HCT116 (cell line): ENCODE measurements around the gene LYPD6. TPM values are rescaled to one million over a fixed set of nuclear protein-coding genes. Genes with fewer than 3 reads are reported as not detected.

Experiments used
- ATAC-seq: fragments of 200-7000 bp; cut with Tn5 transposase; 2 replicates; pipeline ENCODE4 v1.9.1; 2020; ENCODE audit warnings: mild to moderate bottlenecking, moderate library complexity
- BruUV-seq: library from RNA; stranded (reverse); fragments of 400-500 nt; replicated peaks from 2 replicates; lab custom pipeline; 2021; lab: Mats Ljungman, UMichigan
- CTCF ChIA-PET: fragments of 300-600 bp; sonication (Branson Sonifier 250); formaldehyde crosslinking; loops from one replicate; lab custom pipeline; 2021; ENCODE audit warnings: antibody characterized with exemption; lab: Charles Lee
- POLR2A ChIA-PET: fragments of 300-600, 350-600 bp; sonication (Branson Sonifier 250); formaldehyde crosslinking; loops from one replicate; lab custom pipeline; 2021; ENCODE audit warnings: antibody characterized with exemption; lab: Charles Lee
- RAD21 ChIA-PET, 2 experiments: fragments of 300-600 bp; sonication (Branson Sonifier 250); formaldehyde crosslinking; loops; one replicate each; lab custom pipeline; 2023; ENCODE audit warnings: low total read pairs in 2 of 2; ENCODE audit not compliant: uncharacterized antibody in 2 of 2, unreplicated experiment in 2 of 2, low non-redundant PET in 1 of 2; lab: Charles Lee
- DNase-seq: peaks from one replicate; pipeline ENCODE4 v3.0.0-alpha.2; 2010; ENCODE audit warnings: low read depth, low spot score
- H2AFZ ChIP-seq: fragments of 200-600 bp; shearing (Covaris generic), sonication (generic); 2 replicates; pipeline ENCODE4 v1.6.1; 2017; ENCODE audit warnings: low read depth, mixed run types, mixed read lengths, antibody characterized with exemption, low read length; ENCODE audit not compliant: poor library complexity, severe bottlenecking
- H3K27ac ChIP-seq: 2 replicates; pipeline ENCODE4 v1.5.1; 2012; ENCODE audit warnings: low read depth, low read length
- H3K27me3 ChIP-seq: fragments of 200-600 bp; sonication (generic); 2 replicates; pipeline ENCODE4 v1.6.1; 2016; ENCODE audit warnings: mixed run types, low read length, mixed read lengths; ENCODE audit not compliant: insufficient read depth
- H3K36me3 ChIP-seq, 2 experiments: fragments of 200-500 bp in 1 of 2; fragments of 200-600 bp in 1 of 2; sonication (Bioruptor generic) in 1 of 2; sonication (generic) in 1 of 2; 2 replicates each; pipeline versions ENCODE4 v1.5.1 to v1.6.1; 2014 to 2016; ENCODE audit warnings: low read length in 2 of 2, inconsistent platforms in 1 of 2, mixed read lengths in 1 of 2, mixed run types in 1 of 2; ENCODE audit not compliant: insufficient read depth in 2 of 2, control insufficient read depth in 1 of 2
- H3K4me1 ChIP-seq, 2 experiments: fragments of 200-600 bp in 1 of 2; sonication (generic) in 1 of 2; 2 replicates each; pipeline versions ENCODE4 v1.5.1 to v1.6.1; 2012 to 2017; ENCODE audit warnings: low read length in 2 of 2, inconsistent platforms in 1 of 2, mild to moderate bottlenecking in 1 of 2, mixed read lengths in 1 of 2, mixed run types in 1 of 2, moderate library complexity in 1 of 2; ENCODE audit not compliant: insufficient read depth in 2 of 2, control insufficient read depth in 1 of 2
- H3K4me2 ChIP-seq: fragments of 200-600 bp; sonication (generic); 2 replicates; pipeline ENCODE4 v1.6.1; 2017; ENCODE audit warnings: mixed run types, low read length, mixed read lengths
- H3K4me3 ChIP-seq, 2 experiments: fragments of 200-600 bp in 1 of 2; sonication (generic) in 1 of 2; replicated peaks in 1 of 2; 2 replicates each; pipeline ENCODE4 v1.5.1; 2011 to 2016; ENCODE audit warnings: low read length in 2 of 2, control low read depth in 1 of 2, low read depth in 1 of 2, mild to moderate bottlenecking in 1 of 2, mixed read lengths in 1 of 2, mixed run types in 1 of 2
- H3K79me2 ChIP-seq: fragments of 200-600 bp; sonication (generic); 2 replicates; pipeline ENCODE4 v1.6.1; 2017; ENCODE audit warnings: mild to moderate bottlenecking, mixed run types, low read length, moderate library complexity, mixed read lengths; ENCODE audit not compliant: insufficient read depth
- H3K9ac ChIP-seq: fragments of 200-600 bp; sonication (generic); 2 replicates; pipeline ENCODE4 v1.6.1; 2016; ENCODE audit warnings: low read length, mixed read lengths
- H3K9me2 ChIP-seq: fragments of 200-600 bp; sonication (generic), shearing (Covaris generic); 2 replicates; pipeline ENCODE4 v1.6.1; 2017; ENCODE audit warnings: mixed run types, mild to moderate bottlenecking, moderate library complexity; ENCODE audit not compliant: insufficient read depth
- H3K9me3 ChIP-seq, 2 experiments: fragments of 200-500 bp in 1 of 2; fragments of 200-600 bp in 1 of 2; sonication (Bioruptor generic) in 1 of 2; sonication (generic) in 1 of 2; 2 replicates each; pipeline ENCODE4 v1.6.1; 2014 to 2017; ENCODE audit warnings: low read length in 2 of 2, mixed read lengths in 2 of 2, inconsistent platforms in 1 of 2, low read depth in 1 of 2, mild to moderate bottlenecking in 1 of 2, mixed run types in 1 of 2, moderate library complexity in 1 of 2; ENCODE audit not compliant: control insufficient read depth in 1 of 2, insufficient read depth in 1 of 2
- H4K20me1 ChIP-seq: fragments of 200-600 bp; sonication (generic), shearing (Covaris generic); 2 replicates; pipeline ENCODE4 v1.6.1; 2017; ENCODE audit warnings: mixed run types, mild to moderate bottlenecking, moderate library complexity; ENCODE audit not compliant: insufficient read depth
- CBX3 ChIP-seq: IDR thresholded peaks from 2 replicates; pipeline ENCODE4 v1.6.1; 2012; ENCODE audit warnings: low read depth
- CEBPB ChIP-seq: IDR thresholded peaks from 2 replicates; pipeline ENCODE4 v1.6.1; 2012; ENCODE audit warnings: low read depth
- EGR1 ChIP-seq: IDR thresholded peaks from 2 replicates; pipeline ENCODE4 v1.6.1; 2012; ENCODE audit warnings: low read depth
- ELF1 ChIP-seq: IDR thresholded peaks from 2 replicates; pipeline ENCODE4 v1.6.1; 2012; ENCODE audit warnings: low read depth, borderline replicate concordance
- EZH2phosphoT487 ChIP-seq: fragments of 200-600 bp; IDR thresholded peaks from 2 replicates; pipeline ENCODE4 v1.6.1; 2018; ENCODE audit warnings: antibody characterized with exemption, borderline replicate concordance
- POLR2A ChIP-seq: IDR thresholded peaks from 2 replicates; pipeline ENCODE4 v1.7.0; 2011; ENCODE audit warnings: borderline replicate concordance; ENCODE audit not compliant: insufficient read depth, insufficient read length; ENCODE audit errors: extremely low read depth
- RAD21 ChIP-seq: IDR thresholded peaks from 2 replicates; pipeline ENCODE4 v1.6.1; 2012; ENCODE audit warnings: low read depth, mild to moderate bottlenecking
- REST ChIP-seq: IDR thresholded peaks from 2 replicates; pipeline ENCODE4 v1.6.1; 2012; ENCODE audit warnings: low read depth
- TCF7L2 ChIP-seq: IDR thresholded peaks from 2 replicates; pipeline ENCODE4 v1.7.0; 2011; ENCODE audit warnings: borderline replicate concordance, inconsistent platforms; ENCODE audit not compliant: insufficient read depth, insufficient read length; ENCODE audit errors: extremely low read depth
- YY1 ChIP-seq: IDR thresholded peaks from 2 replicates; pipeline ENCODE4 v1.6.1; 2011; ENCODE audit warnings: low read length, low read depth, moderate library complexity, mild to moderate bottlenecking; ENCODE audit not compliant: insufficient replicate concordance; ENCODE audit errors: extremely low read depth
- intact Hi-C: fragments of 100-400 bp; cut with micrococcal nuclease; formaldehyde crosslinking; loops from 2 replicates; pipeline ENCODE4 v1.10.0; 2022
- total RNA-seq: library from RNA; stranded (reverse); gene quantifications from one replicate; pipeline ENCODE4 v1.2.1, GENCODE V29; 2021; ENCODE audit not compliant: unreplicated experiment

Gene LYPD6
- total RNA-seq, 1 experiment from 2014 or later = 3.0 TPM

- TF ChIP-seq REST (no peak), CEBPB (no peak), CBX3 (no peak)
Measured at GRCh38 chr2:149448315-149448714, 117.9 kb downstream of the LYPD6 start (continued).

GRCh38 chr2:149449017-149449416 is 118.6 kb downstream of the LYPD6 start:
- Histone ChIP-seq H3K9me3 (no peaks in the 10 kb centered on the region), H3K27ac (no peak overlapping the region), H3K79me2 (no peaks in the 10 kb centered on the region), H3K4me1 (no peaks in the 10 kb centered on the region), H3K36me3 (no peaks in the 10 kb centered on the region), H3K27me3 (no peaks in the 10 kb centered on the region), H3K9me2 (no peaks in the 10 kb centered on the region), H3K4me3 (no peak overlapping the region), H3K4me2 (no peak overlapping the region), H3K9ac (no peak overlapping the region), H4K20me1 (no peaks in the 10 kb centered on the region), H2AFZ (no peak overlapping the region)
- intact Hi-C loops = no loop called here
- POLR2A ChIA-PET = no interaction called here
- CTCF ChIA-PET = no interaction called here
- TF ChIP-seq RAD21 = no peak
- no peak for TF ChIP-seq YY1
- no peak for TF ChIP-seq TCF7L2
- no peak for TF ChIP-seq POLR2A
- no peak for TF ChIP-seq EGR1
- TF ChIP-seq ELF1 = no peak
- no peak for TF ChIP-seq EZH2phosphoT487
- BruUV-seq = no TSS peak
- DNase-seq (no peak), ATAC-seq (no peak)
- RAD21 ChIA-PET = no interaction called here
